Parathyroid adenoma (tissue), 2 donors: ENCODE measurements around the gene DNAH8.

ENCODE experiments used
- H2AFZ ChIP-seq: fragments of 300-600 bp; sonication (generic); one replicate; pipeline ENCODE4 v1.7.0; 2017; ENCODE audit warnings: antibody characterized with exemption, mild to moderate bottlenecking
- H3K27ac ChIP-seq: fragments of 300-600 bp; sonication (generic); one replicate; pipeline ENCODE4 v1.7.0; 2017
- H3K27me3 ChIP-seq: fragments of 300-600 bp; sonication (generic); one replicate; pipeline ENCODE4 v1.7.0; 2017; ENCODE audit warnings: low read length; ENCODE audit not compliant: control insufficient read depth, insufficient read depth
- H3K36me3 ChIP-seq: fragments of 300-600 bp; sonication (generic); one replicate; pipeline ENCODE4 v1.7.0; 2017; ENCODE audit warnings: low read length; ENCODE audit not compliant: control insufficient read depth, insufficient read depth
- H3K4me1 ChIP-seq: fragments of 300-600 bp; sonication (generic); one replicate; pipeline ENCODE4 v1.7.0; 2017; ENCODE audit warnings: control low read depth
- H3K4me2 ChIP-seq: fragments of 300-600 bp; sonication (generic); one replicate; pipeline ENCODE4 v1.7.0; 2017; ENCODE audit warnings: low read length
- H3K4me3 ChIP-seq: fragments of 300-600 bp; sonication (generic); one replicate; pipeline ENCODE4 v1.7.0; 2017; ENCODE audit warnings: low read depth, low read length
- H3K79me2 ChIP-seq: fragments of 300-600 bp; sonication (generic); one replicate; pipeline ENCODE4 v1.7.0; 2017; ENCODE audit warnings: control low read depth
- H3K9ac ChIP-seq: fragments of 300-600 bp; sonication (generic); one replicate; pipeline ENCODE4 v1.7.0; 2017; ENCODE audit warnings: mild to moderate bottlenecking
- H3K9me3 ChIP-seq: fragments of 300-600 bp; sonication (generic); one replicate; pipeline ENCODE4 v1.7.0; 2017; ENCODE audit warnings: low read length; ENCODE audit not compliant: control insufficient read depth
- CTCF ChIP-seq: fragments of 300-600 bp; sonication (generic); IDR thresholded peaks from one replicate; pipeline ENCODE4 v1.7.0; 2017; ENCODE audit warnings: antibody characterized with exemption, mild to moderate bottlenecking
- donor health status: primary hyperparathyroidism.

The DNAH8 gene

GRCh38 chr6:38708496-38708895, 6.6 kb upstream of the DNAH8 start:
- no peak for TF ChIP-seq CTCF
- no peak overlapping the region for H3K27ac ChIP-seq

GRCh38 chr6:38713812-38714211, 1.3 kb upstream of the DNAH8 start:
- Histone ChIP-seq H2AFZ (no peak overlapping the region), H3K4me3 (no peak overlapping the region), H3K9me3 (no peaks in the 10 kb centered on the region), H3K79me2 (no peaks in the 10 kb centered on the region), H3K27me3 (no peaks in the 10 kb centered on the region), H3K27ac (no peak overlapping the region), H3K4me1 (no peaks in the 10 kb centered on the region), H3K36me3 (no peaks in the 10 kb centered on the region), H3K4me2 (no peak overlapping the region), H3K9ac (no peak overlapping the region)
- no peak for TF ChIP-seq CTCF

More at GRCh38 chr6:38708496-38708895, 6.6 kb upstream of the DNAH8 start:
- Histone ChIP-seq H3K4me2 (no peak overlapping the region), H3K79me2 (no peaks in the 10 kb centered on the region), H3K9ac (no peak overlapping the region), H3K4me1 (no peaks in the 10 kb centered on the region), H3K36me3 (no peaks in the 10 kb centered on the region), H2AFZ (no peak overlapping the region), H3K27me3 (no peaks in the 10 kb centered on the region), H3K9me3 (no peaks in the 10 kb centered on the region), H3K4me3 (no peak overlapping the region)

GRCh38 chr6:38714239-38715015, 684 bp upstream of the DNAH8 start:
- no peaks in the 10 kb centered on the region for H3K4me1 ChIP-seq
- TF ChIP-seq CTCF: no peak
- no peak overlapping the region for H3K4me3 ChIP-seq
- H3K36me3 ChIP-seq: no peaks in the 10 kb centered on the region
- no peak overlapping the region for H3K4me2 ChIP-seq
- no peak overlapping the region for H2AFZ ChIP-seq
- no peaks in the 10 kb centered on the region for H3K79me2 ChIP-seq
- H3K27me3 ChIP-seq: no peaks in the 10 kb centered on the region
- no peak overlapping the region for H3K9ac ChIP-seq
- no peaks in the 10 kb centered on the region for H3K9me3 ChIP-seq
- H3K27ac ChIP-seq: no peak overlapping the region

DNA sequence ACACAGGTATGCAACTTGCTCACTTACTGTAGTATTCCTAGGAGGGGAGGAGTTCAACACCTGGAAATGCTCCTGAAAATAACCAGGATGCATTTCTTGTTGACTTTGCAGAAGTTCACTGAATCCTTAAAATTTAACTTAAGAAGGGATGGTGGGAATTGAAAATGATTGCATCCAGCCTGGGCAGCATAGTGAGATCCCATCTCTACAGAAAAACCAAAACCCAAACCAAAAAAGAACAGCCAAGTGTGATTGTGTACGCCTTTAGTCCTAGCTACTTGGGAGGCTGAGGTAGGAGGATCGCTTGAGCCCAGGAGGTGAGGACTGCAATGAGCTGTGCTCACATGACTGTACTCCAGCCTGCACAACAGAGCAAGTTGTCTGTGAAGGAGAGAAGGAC, 1.7 kb downstream of the DNAH8 start:
- Histone ChIP-seq H3K4me1 (no peaks in the 10 kb centered on the region), H2AFZ (no peak overlapping the region), H3K4me2 (no peak overlapping the region), H3K27ac (no peak overlapping the region), H3K36me3 (no peaks in the 10 kb centered on the region), H3K9me3 (no peaks in the 10 kb centered on the region), H3K79me2 (no peaks in the 10 kb centered on the region), H3K9ac (no peak overlapping the region), H3K4me3 (no peak overlapping the region), H3K27me3 (no peaks in the 10 kb centered on the region)
- TF ChIP-seq CTCF: no peak

- Histone ChIP-seq H3K4me2 (no peak overlapping the region), H3K4me1 (no peaks in the 10 kb centered on the region), H3K9ac (no peak overlapping the region), H3K27me3 (no peaks in the 10 kb centered on the region), H3K79me2 (no peaks in the 10 kb centered on the region), H3K4me3 (no peak overlapping the region), H2AFZ (no peak overlapping the region), H3K36me3 (no peaks in the 10 kb centered on the region), H3K9me3 (no peaks in the 10 kb centered on the region), H3K27ac (no peak overlapping the region)
- TF ChIP-seq CTCF: no peak
These were observed 4.2 kb downstream of the DNAH8 start for GRCh38 chr6:38719358-38719757.
